GM21528 (cell line): ENCODE measurements around the gene PXDN.

Experiments
- ATAC-seq: cut with Tn5 transposase; IDR thresholded peaks from one replicate; pipeline ENCODE4 v1.9.1; 2021; ENCODE audit warnings: mild to moderate bottlenecking, moderate library complexity; ENCODE audit not compliant: unreplicated experiment, low FRiP score

Gene PXDN

GRCh38 chr2:1590596-1591460 lies 153.5 kb downstream of the PXDN start:
- ATAC-seq = no peak

GRCh38 chr2:1588978-1589621 lies 155.2 kb downstream of the PXDN start:
- ATAC-seq = no peak

GRCh38 chr2:1588051-1588977 lies 156.0 kb downstream of the PXDN start:
- no peak for ATAC-seq

- ATAC-seq = no peak
Measured at GRCh38 chr2:1586923-1587840, 157.1 kb downstream of the PXDN start.

GRCh38 chr2:1586251-1586922 lies 157.9 kb downstream of the PXDN start:
- ATAC-seq = no peak

- ATAC-seq = no peak
Measured at GRCh38 chr2:1585635-1586034, 158.7 kb downstream of the PXDN start.

- no peak for ATAC-seq
Measured at GRCh38 chr2:1584691-1585485, 159.4 kb downstream of the PXDN start.

GRCh38 chr2:1584051-1584531 lies 160.2 kb downstream of the PXDN start:
- no peak for ATAC-seq

- ATAC-seq = no peak
Measured at GRCh38 chr2:1582891-1583341, 161.4 kb downstream of the PXDN start.

GRCh38 chr2:1581965-1582625 lies 162.2 kb downstream of the PXDN start:
- no peak for ATAC-seq
